ENCODE results near the gene DMAP1.

GRCh38 chr1:44219301-44219626 is 6.0 kb downstream of the DMAP1 start:
- TF ChIP-seq CTCF (IDR thresholded peaks at IDR 0.05; ENCODE audit: control extremely low read depth in 1 of 3, insufficient read depth in 1 of 3, low read depth in 1 of 3, low read length in 3 of 3) (no peak), KDM1A (IDR thresholded peaks at IDR 0.05; ENCODE audit: borderline replicate concordance, low read length) (no peak), RAD21 (IDR thresholded peaks at IDR 0.05 in 1 of 2, conservative IDR thresholded peaks at IDR 0.05 in 1 of 2; ENCODE audit: low read depth in 2 of 2, low read length in 2 of 2) (no peak), CBX5 (IDR thresholded peaks at IDR 0.05; ENCODE audit: low read depth, low read length) (no peak), YY1 (IDR thresholded peaks at IDR 0.05; ENCODE audit: low read depth, low read length) (no peak), SP1 (IDR thresholded peaks at IDR 0.05; ENCODE audit: low read depth, low read length) (no peak), POLR2AphosphoS5 (IDR thresholded peaks at IDR 0.05; ENCODE audit: low read depth, low read length) (no peak)

All from H1 (cell line).